Osteocyte (in vitro differentiated cells): ENCODE measurements around the gene ANO9. TPM values are rescaled to one million over a fixed set of nuclear protein-coding genes. Genes with fewer than 3 reads are reported as not detected.

Experiments
- DNase-seq: peaks from one replicate; pipeline ENCODE4 v3.0.0; 2021; ENCODE audit warnings: mixed read lengths; ENCODE audit not compliant: unreplicated experiment; ENCODE audit errors: extremely low spot score
- H3K27ac Mint-ChIP-seq: one replicate; pipeline ENCODE4 v1.8.0; 2021; ENCODE audit warnings: mild to moderate bottlenecking, mixed read lengths; ENCODE audit not compliant: unreplicated experiment
- H3K27me3 Mint-ChIP-seq: one replicate; pipeline ENCODE4 v1.8.0; 2021; ENCODE audit warnings: mixed read lengths; ENCODE audit not compliant: unreplicated experiment
- H3K36me3 Mint-ChIP-seq: one replicate; pipeline ENCODE4 v1.8.0; 2021; ENCODE audit warnings: mixed read lengths; ENCODE audit not compliant: unreplicated experiment
- H3K4me1 Mint-ChIP-seq: one replicate; pipeline ENCODE4 v1.8.0; 2021; ENCODE audit warnings: mixed read lengths; ENCODE audit not compliant: unreplicated experiment
- H3K4me3 Mint-ChIP-seq: one replicate; pipeline ENCODE4 v1.8.0; 2021; ENCODE audit warnings: mild to moderate bottlenecking, moderate library complexity, mixed read lengths; ENCODE audit not compliant: unreplicated experiment
- H3K9me3 Mint-ChIP-seq: one replicate; pipeline ENCODE4 v1.8.0; 2021; ENCODE audit warnings: mixed read lengths; ENCODE audit not compliant: unreplicated experiment
- CTCF ChIP-seq: fragments of 200-600 bp; sonication (generic); IDR thresholded peaks from 2 replicates; pipeline ENCODE4 v1.5.0; 2021; ENCODE audit warnings: antibody characterized with exemption, mild to moderate bottlenecking, moderate library complexity
- total RNA-seq: library from RNA; stranded (reverse); gene quantifications from 2 replicates; pipeline ENCODE4 v1.2.1, GENCODE V29; 2021

The ANO9 gene
- total RNA-seq, 1 donor from 2014 or later, result not detected

- peaks cover 36% of the 10 kb centered on the region for H3K4me1 Mint-ChIP-seq
- no peaks in the 10 kb centered on the region for H3K9me3 Mint-ChIP-seq
- H3K27me3 Mint-ChIP-seq, result no peaks in the 10 kb centered on the region
- H3K36me3 Mint-ChIP-seq, result peaks cover 2% of the 10 kb centered on the region
- peak; percentile 98 for DNase-seq
- H3K4me3 Mint-ChIP-seq, result peak overlapping the region; percentile 85
- peak; percentile 87 for TF ChIP-seq CTCF
- H3K27ac Mint-ChIP-seq, result peak overlapping the region; percentile 97
Observed at GRCh38 chr11:447923-448731, 6.3 kb upstream of the ANO9 start.

GRCh38 chr11:446891-447290, 5.1 kb upstream of the ANO9 start:
- no peak for TF ChIP-seq CTCF
- peak overlapping the region; percentile 18 for H3K27ac Mint-ChIP-seq

GRCh38 chr11:445765-446588, 4.2 kb upstream of the ANO9 start:
- Mint-ChIP-seq H3K9me3 (no peaks in the 10 kb centered on the region), H3K4me1 (peaks cover 25% of the 10 kb centered on the region), H3K36me3 (no peaks in the 10 kb centered on the region), H3K4me3 (no peak overlapping the region), H3K27ac (no peak overlapping the region), H3K27me3 (no peaks in the 10 kb centered on the region)
- no peak for DNase-seq
- no peak for TF ChIP-seq CTCF

More at GRCh38 chr11:446891-447290, 5.1 kb upstream of the ANO9 start:
- Mint-ChIP-seq H3K4me1 (peaks cover 33% of the 10 kb centered on the region), H3K27me3 (no peaks in the 10 kb centered on the region), H3K36me3 (no peaks in the 10 kb centered on the region), H3K4me3 (no peak overlapping the region), H3K9me3 (no peaks in the 10 kb centered on the region)
- DNase-seq, result no peak

GRCh38 chr11:444396-445144, 2.8 kb upstream of the ANO9 start:
- H3K27me3 Mint-ChIP-seq, result no peaks in the 10 kb centered on the region
- H3K4me1 Mint-ChIP-seq, result peaks cover 20% of the 10 kb centered on the region
- no peak for DNase-seq
- H3K27ac Mint-ChIP-seq, result peak overlapping the region; percentile 94
- no peaks in the 10 kb centered on the region for H3K9me3 Mint-ChIP-seq
- no peaks in the 10 kb centered on the region for H3K36me3 Mint-ChIP-seq
- H3K4me3 Mint-ChIP-seq, result no peak overlapping the region
- no peak for TF ChIP-seq CTCF
